Right lobe of liver (tissue), 4 donors: ENCODE results near the gene ZRANB1.
A peak's percentile ranks its signal among the peaks of the same experiment; 100 is the strongest.

Source experiments
- POLR2A ChIP-seq: fragments of 450-650 bp; IDR thresholded peaks from one replicate; pipeline ENCODE4 v1.6.1; 2017; ENCODE audit warnings: antibody characterized with exemption, mild to moderate bottlenecking
- TF ChIP-seq, protein P1 (sequence below), 4 donors: fragments of 200-600 bp in 3 of 4; fragments of 450-650 bp in 1 of 4; IDR thresholded peaks; one replicate each; pipeline versions ENCODE4 v1.5.1 to v1.8.0; 2016 to 2022; ENCODE audit warnings: antibody characterized with exemption in 4 of 4, mild to moderate bottlenecking in 2 of 4
- donor health status: DM: no; HTN: no; CAD: no.
- donor health status: DM: no; HTN: no; CAD: no.
- donor health status: DM: no; HTN: yes; CAD: no.

- TF ChIP-seq, protein P1, sequence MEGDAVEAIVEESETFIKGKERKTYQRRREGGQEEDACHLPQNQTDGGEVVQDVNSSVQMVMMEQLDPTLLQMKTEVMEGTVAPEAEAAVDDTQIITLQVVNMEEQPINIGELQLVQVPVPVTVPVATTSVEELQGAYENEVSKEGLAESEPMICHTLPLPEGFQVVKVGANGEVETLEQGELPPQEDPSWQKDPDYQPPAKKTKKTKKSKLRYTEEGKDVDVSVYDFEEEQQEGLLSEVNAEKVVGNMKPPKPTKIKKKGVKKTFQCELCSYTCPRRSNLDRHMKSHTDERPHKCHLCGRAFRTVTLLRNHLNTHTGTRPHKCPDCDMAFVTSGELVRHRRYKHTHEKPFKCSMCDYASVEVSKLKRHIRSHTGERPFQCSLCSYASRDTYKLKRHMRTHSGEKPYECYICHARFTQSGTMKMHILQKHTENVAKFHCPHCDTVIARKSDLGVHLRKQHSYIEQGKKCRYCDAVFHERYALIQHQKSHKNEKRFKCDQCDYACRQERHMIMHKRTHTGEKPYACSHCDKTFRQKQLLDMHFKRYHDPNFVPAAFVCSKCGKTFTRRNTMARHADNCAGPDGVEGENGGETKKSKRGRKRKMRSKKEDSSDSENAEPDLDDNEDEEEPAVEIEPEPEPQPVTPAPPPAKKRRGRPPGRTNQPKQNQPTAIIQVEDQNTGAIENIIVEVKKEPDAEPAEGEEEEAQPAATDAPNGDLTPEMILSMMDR (IDR thresholded peaks at IDR 0.05): peak in 3 of 4 donors; percentile 21 to 28 (median 22)
- TF ChIP-seq POLR2A: no peak
These were observed 7.6 kb downstream of the ZRANB1 start for GRCh38 chr10:124949543-124949942.
